ENCODE measurements around the gene ACTMAP. TPM values are rescaled to one million over a fixed set of nuclear protein-coding genes. Genes with fewer than 3 reads are reported as not detected.

The ACTMAP gene
- total and polyA plus RNA-seq, 12 donors, result 2.2 to 28.0 (median 12.2) TPM

- H3K27ac ChIP-seq, result peak overlapping the region in 4 of 5 donors; percentile 63 to 77 (median 64)
- no peak for TF ChIP-seq POLR2A (IDR thresholded peaks at IDR 0.05)
- no peak for TF ChIP-seq CTCF (IDR thresholded peaks at IDR 0.05)
- WGBS, 4 donors, result 75 to 83% (median 78%) methylated on average over 12 to 17 of the region's 17 CpGs
- H3K9me3 ChIP-seq (replicated peaks in 1 of 3), result no peaks in the 10 kb centered on the region
- peaks cover 0 to 12% of the 10 kb centered on the region in 2 donors for H3K36me3 ChIP-seq (replicated peaks in 1 of 2)
- no peaks in the 10 kb centered on the region for H3K27me3 ChIP-seq
- DNase-seq, result no peak
- intact Hi-C loops (cut with DNase I), result no loop called here
- H3K4me1 ChIP-seq (replicated peaks in 1 of 2), result peaks cover 17 to 21% of the 10 kb centered on the region in 2 donors
- no peak overlapping the region for H3K4me3 ChIP-seq
These were observed 5.5 kb downstream of the ACTMAP start for GRCh38 chr19:40744554-40745401.

GRCh38 chr19:40743926-40744325, 6.4 kb downstream of the ACTMAP start:
- Histone ChIP-seq H3K27me3 (no peaks in the 10 kb centered on the region), H3K27ac (no peak overlapping the region), H3K4me3 (no peak overlapping the region), H3K4me1 (replicated peaks in 1 of 2) (peaks cover 8 to 12% of the 10 kb centered on the region in 2 donors), H3K36me3 (replicated peaks in 1 of 2) (peaks cover 0 to 20% of the 10 kb centered on the region in 2 donors), H3K9me3 (replicated peaks in 1 of 3) (no peaks in the 10 kb centered on the region)
- TF ChIP-seq POLR2A (IDR thresholded peaks at IDR 0.05) (no peak), CTCF (IDR thresholded peaks at IDR 0.05) (no peak)
- DNase-seq, result no peak
- intact Hi-C loops (cut with DNase I), result no loop called here
- 89 to 93% (median 91%) methylated on average over 3 to 10 of the region's 10 CpGs for WGBS, 4 donors

GRCh38 chr19:40742886-40743285, 7.4 kb downstream of the ACTMAP start:
- Histone ChIP-seq H3K4me3 (no peak overlapping the region), H3K27me3 (no peaks in the 10 kb centered on the region), H3K36me3 (replicated peaks in 1 of 2) (peaks cover 0 to 28% of the 10 kb centered on the region in 2 donors), H3K9me3 (replicated peaks in 1 of 3) (no peaks in the 10 kb centered on the region), H3K4me1 (replicated peaks in 1 of 2) (peaks cover 0 to 12% of the 10 kb centered on the region in 2 donors), H3K27ac (no peak overlapping the region)
- intact Hi-C loops (cut with DNase I), result no loop called here
- no peak for TF ChIP-seq CTCF (IDR thresholded peaks at IDR 0.05)
- TF ChIP-seq POLR2A (IDR thresholded peaks at IDR 0.05), result no peak
- WGBS, 4 donors, result 92 to 97% (median 96%) methylated on average over 9 to 12 of the region's 12 CpGs
- no peak for DNase-seq

GRCh38 chr19:40742477-40742876, 7.8 kb downstream of the ACTMAP start:
- Histone ChIP-seq H3K4me3 (no peak overlapping the region), H3K4me1 (replicated peaks in 1 of 2) (peaks cover 0 to 12% of the 10 kb centered on the region in 2 donors), H3K9me3 (replicated peaks in 1 of 3) (no peaks in the 10 kb centered on the region), H3K27me3 (no peaks in the 10 kb centered on the region), H3K27ac (no peak overlapping the region), H3K36me3 (replicated peaks in 1 of 2) (peaks cover 0 to 33% of the 10 kb centered on the region in 2 donors)
- WGBS, 4 donors, result 87 to 95% (median 89%) methylated on average over 7 to 17 of the region's 17 CpGs; no CpG with 5 or more reads in 1 of the 4 donors
- peak in 1 of 7 donors; percentile 11 for DNase-seq
- intact Hi-C loops (cut with DNase I), result no loop called here
- no peak for TF ChIP-seq POLR2A (IDR thresholded peaks at IDR 0.05)
- no peak for TF ChIP-seq CTCF (IDR thresholded peaks at IDR 0.05)

Data from adrenal gland (tissue), 12 donors.